ENCODE data around the gene RGS9BP.
"Not testable (repeated sequence)": the region's sequence is repeated elsewhere in the genome, so short reads cannot be mapped to it uniquely, and the experiment has no call there.

Gene RGS9BP

GRCh38 chr19:32695506-32695905, 19.9 kb downstream of the RGS9BP start:
- Histone ChIP-seq H3K36me3 (ENCODE audit: insufficient read depth, low read length) (peaks cover 13% of the 10 kb centered on the region; the same call in 1 of the 2 replicates), H3K4me1 (ENCODE audit: insufficient read depth, low read length, poor library complexity, severe bottlenecking) (peaks cover 46% of the 10 kb centered on the region), H3K4me2 (ENCODE audit: low read depth, low read length, poor library complexity, severe bottlenecking) (peak overlapping the region; percentile 92), H3K9ac (ENCODE audit: low read depth, low read length, poor library complexity, severe bottlenecking) (peak overlapping the region; percentile 29), H3K4me3 (ENCODE audit: low read length, poor library complexity, severe bottlenecking) (peak overlapping the region; percentile 100), H4K20me1 (ENCODE audit: insufficient read depth, low read length, poor library complexity, severe bottlenecking) (peaks cover 59% of the 10 kb centered on the region), H3K79me2 (ENCODE audit: insufficient read depth, low read length) (peaks cover 93% of the 10 kb centered on the region)
- H3K9me3 ChIP-seq (ENCODE audit: insufficient read depth, low read depth, low read length); H2AFZ ChIP-seq (ENCODE audit: low read length); H3K27me3 ChIP-seq (ENCODE audit: insufficient read depth, low read length, poor library complexity, severe bottlenecking); H3K9me2 ChIP-seq (replicated peaks; ENCODE audit: low read depth, low read length); H3F3A ChIP-seq (ENCODE audit: low read depth): not testable (repeated sequence)

- Histone ChIP-seq H3K36me3 (ENCODE audit: insufficient read depth, low read length) (peaks cover 15% of the 10 kb centered on the region; the same call in 1 of the 2 replicates), H3K4me3 (ENCODE audit: low read length, poor library complexity, severe bottlenecking) (peak overlapping the region; percentile 100), H4K20me1 (ENCODE audit: insufficient read depth, low read length, poor library complexity, severe bottlenecking) (peaks cover 64% of the 10 kb centered on the region), H3K4me2 (ENCODE audit: low read depth, low read length, poor library complexity, severe bottlenecking) (peak overlapping the region; percentile 92), H3K79me2 (ENCODE audit: insufficient read depth, low read length) (peaks cover 96% of the 10 kb centered on the region), H3K4me1 (ENCODE audit: insufficient read depth, low read length, poor library complexity, severe bottlenecking) (peaks cover 44% of the 10 kb centered on the region)
- H3K27me3 ChIP-seq (ENCODE audit: insufficient read depth, low read length, poor library complexity, severe bottlenecking); H3K9me2 ChIP-seq (replicated peaks; ENCODE audit: low read depth, low read length); H3K9ac ChIP-seq (ENCODE audit: low read depth, low read length, poor library complexity, severe bottlenecking); H3F3A ChIP-seq (ENCODE audit: low read depth); H3K9me3 ChIP-seq (ENCODE audit: insufficient read depth, low read depth, low read length); H2AFZ ChIP-seq (ENCODE audit: low read length): not testable (repeated sequence)
Observed at GRCh38 chr19:32696771-32697170, 21.1 kb downstream of the RGS9BP start.

- H3K79me2 ChIP-seq (ENCODE audit: insufficient read depth, low read length): peaks cover 92% of the 10 kb centered on the region
- not testable (repeated sequence) for H3F3A ChIP-seq (ENCODE audit: low read depth); H3K4me3 ChIP-seq (ENCODE audit: low read length, poor library complexity, severe bottlenecking); H2AFZ ChIP-seq (ENCODE audit: low read length); H3K9ac ChIP-seq (ENCODE audit: low read depth, low read length, poor library complexity, severe bottlenecking); H3K9me2 ChIP-seq (replicated peaks; ENCODE audit: low read depth, low read length); H3K4me2 ChIP-seq (ENCODE audit: low read depth, low read length, poor library complexity, severe bottlenecking); H3K27me3 ChIP-seq (ENCODE audit: insufficient read depth, low read length, poor library complexity, severe bottlenecking)
- peaks cover 24% of the 10 kb centered on the region for H3K4me1 ChIP-seq (ENCODE audit: insufficient read depth, low read length, poor library complexity, severe bottlenecking)
- H3K9me3 ChIP-seq (ENCODE audit: insufficient read depth, low read depth, low read length): peaks cover 15% of the 10 kb centered on the region
- peaks cover 29% of the 10 kb centered on the region for H3K36me3 ChIP-seq (ENCODE audit: insufficient read depth, low read length)
- H4K20me1 ChIP-seq (ENCODE audit: insufficient read depth, low read length, poor library complexity, severe bottlenecking): peaks cover 45% of the 10 kb centered on the region
Observed at GRCh38 chr19:32700129-32700528, 24.5 kb downstream of the RGS9BP start.

GRCh38 chr19:32702010-32702409, 26.4 kb downstream of the RGS9BP start:
- H3K36me3 ChIP-seq (ENCODE audit: insufficient read depth, low read length): peaks cover 39% of the 10 kb centered on the region
- peaks cover 27% of the 10 kb centered on the region for H4K20me1 ChIP-seq (ENCODE audit: insufficient read depth, low read length, poor library complexity, severe bottlenecking)
- H3K9ac ChIP-seq (ENCODE audit: low read depth, low read length, poor library complexity, severe bottlenecking): no peak overlapping the region
- H3K4me2 ChIP-seq (ENCODE audit: low read depth, low read length, poor library complexity, severe bottlenecking): no peak overlapping the region
- no peak for TF ChIP-seq EZH2phosphoT487 (IDR thresholded peaks at IDR 0.05; ENCODE audit: borderline replicate concordance)
- TF ChIP-seq CTCF (conservative IDR thresholded peaks at IDR 0.05; ENCODE audit: low read length): no peak
- H3K9me3 ChIP-seq (ENCODE audit: insufficient read depth, low read depth, low read length): peaks cover 15% of the 10 kb centered on the region
- H2AFZ ChIP-seq (ENCODE audit: low read length): no peak overlapping the region
- H3F3A ChIP-seq (ENCODE audit: low read depth): no peaks in the 10 kb centered on the region
- H3K27me3 ChIP-seq (ENCODE audit: insufficient read depth, low read length, poor library complexity, severe bottlenecking): no peaks in the 10 kb centered on the region
- H3K79me2 ChIP-seq (ENCODE audit: insufficient read depth, low read length): peaks cover 92% of the 10 kb centered on the region
- no peaks in the 10 kb centered on the region for H3K9me2 ChIP-seq (replicated peaks; ENCODE audit: low read depth, low read length)
- H3K4me3 ChIP-seq (ENCODE audit: low read length, poor library complexity, severe bottlenecking): no peak overlapping the region
- H3K4me1 ChIP-seq (ENCODE audit: insufficient read depth, low read length, poor library complexity, severe bottlenecking): peaks cover 11% of the 10 kb centered on the region

GRCh38 chr19:32704006-32704405, 28.4 kb downstream of the RGS9BP start:
- H3K4me1 ChIP-seq (ENCODE audit: insufficient read depth, low read length, poor library complexity, severe bottlenecking): peaks cover 13% of the 10 kb centered on the region
- not testable (repeated sequence) for H3K4me2 ChIP-seq (ENCODE audit: low read depth, low read length, poor library complexity, severe bottlenecking); H3K9me2 ChIP-seq (replicated peaks; ENCODE audit: low read depth, low read length); H2AFZ ChIP-seq (ENCODE audit: low read length); H3F3A ChIP-seq (ENCODE audit: low read depth); H3K9ac ChIP-seq (ENCODE audit: low read depth, low read length, poor library complexity, severe bottlenecking); H3K4me3 ChIP-seq (ENCODE audit: low read length, poor library complexity, severe bottlenecking); H3K27me3 ChIP-seq (ENCODE audit: insufficient read depth, low read length, poor library complexity, severe bottlenecking)
- H3K79me2 ChIP-seq (ENCODE audit: insufficient read depth, low read length): peaks cover 80% of the 10 kb centered on the region
- peaks cover 11% of the 10 kb centered on the region for H4K20me1 ChIP-seq (ENCODE audit: insufficient read depth, low read length, poor library complexity, severe bottlenecking)
- H3K36me3 ChIP-seq (ENCODE audit: insufficient read depth, low read length): peaks cover 37% of the 10 kb centered on the region
- peaks cover 15% of the 10 kb centered on the region for H3K9me3 ChIP-seq (ENCODE audit: insufficient read depth, low read depth, low read length)
